Uterus (tissue), 2 donors: ENCODE data around the gene ABCG2.

Experiments used
- CTCF ChIP-seq, 4 experiments: fragments of 200-600 bp in 2 of 4; fragments of 450-650 bp in 2 of 4; sonication (generic) in 2 of 4; IDR thresholded peaks; one replicate each; pipeline ENCODE4 v1.5.1; 2016 to 2019; ENCODE audit warnings: antibody characterized with exemption in 4 of 4, mild to moderate bottlenecking in 2 of 4, moderate library complexity in 1 of 4
- POLR2A ChIP-seq, 2 donors: fragments of 450-650 bp; IDR thresholded peaks; one replicate each; pipeline ENCODE4 v1.6.1; 2016; ENCODE audit warnings: antibody characterized with exemption in 2 of 2, mild to moderate bottlenecking in 1 of 2, moderate library complexity in 1 of 2

GRCh38 chr4:88200186-88200585, 41.7 kb upstream of the ABCG2 start:
- TF ChIP-seq CTCF (IDR thresholded peaks at IDR 0.05) = no peak
- no peak for TF ChIP-seq POLR2A (IDR thresholded peaks at IDR 0.05)
